HL-60 (cell line): Measurements from ENCODE around the gene NSRP1.
A peak's percentile ranks its signal among the peaks of the same experiment; 100 is the strongest.
"Not testable (repeated sequence)": the region's sequence is repeated elsewhere in the genome, so short reads cannot be mapped to it uniquely, and the experiment has no call there.

ENCODE experiments used
- DNase-seq, 2 experiments: peaks; one replicate each; pipeline ENCODE4 v3.0.0-alpha.2; 2010 to 2020; ENCODE audit warnings: low read depth in 1 of 2, low spot score in 1 of 2
- H3K27ac ChIP-seq: fragments of 250-450 bp; sonication (Bioruptor Pico); replicated peaks from 2 replicates; pipeline ENCODE4 v1.5.1; 2020; ENCODE audit warnings: mild to moderate bottlenecking, moderate library complexity
- H3K27me3 ChIP-seq: fragments of 250-450 bp; sonication (Bioruptor Pico); 2 replicates; pipeline ENCODE4 v1.5.1; 2021; ENCODE audit warnings: mild to moderate bottlenecking, moderate library complexity; ENCODE audit not compliant: insufficient read depth, poor library complexity, severe bottlenecking
- H3K4me3 ChIP-seq: replicated peaks from 2 replicates; pipeline ENCODE4 v1.5.1; 2011; ENCODE audit warnings: mild to moderate bottlenecking, control low read depth, low read length; ENCODE audit not compliant: insufficient read depth
- CTCF ChIP-seq: IDR thresholded peaks from one replicate; pipeline ENCODE4 v1.5.1; 2011; ENCODE audit warnings: low read length, control low read depth, inconsistent platforms; ENCODE audit not compliant: insufficient read depth
- GABPA ChIP-seq: IDR thresholded peaks from 2 replicates; pipeline ENCODE4 v1.6.1; 2012; ENCODE audit warnings: low read depth
- POLR2AphosphoS5 ChIP-seq: IDR thresholded peaks from 2 replicates; pipeline ENCODE4 v1.6.1; 2012; ENCODE audit warnings: low read depth
- REST ChIP-seq: IDR thresholded peaks from 2 replicates; pipeline ENCODE4 v1.6.1; 2012; ENCODE audit warnings: low read depth; ENCODE audit not compliant: insufficient replicate concordance
- SPI1 ChIP-seq: IDR thresholded peaks from 2 replicates; pipeline ENCODE4 v1.6.1; 2012; ENCODE audit warnings: low read depth, mild to moderate bottlenecking, borderline replicate concordance

Gene NSRP1

GRCh38 chr17:30196504-30196903, 79.9 kb downstream of the NSRP1 start:
- H3K27ac ChIP-seq, result no peak overlapping the region
- DNase-seq, result no peak
- H3K4me3 ChIP-seq, result no peak overlapping the region
- H3K27me3 ChIP-seq, result no peaks in the 10 kb centered on the region
- TF ChIP-seq CTCF (no peak), REST (no peak), SPI1 (peak; percentile 66; the same call in 1 of the 2 replicates), GABPA (no peak), POLR2AphosphoS5 (no peak)

GRCh38 chr17:30197416-30197815, 80.8 kb downstream of the NSRP1 start:
- Histone ChIP-seq H3K27ac (no peak overlapping the region), H3K4me3 (no peak overlapping the region), H3K27me3 (no peaks in the 10 kb centered on the region)
- TF ChIP-seq SPI1, result no peak
- TF ChIP-seq GABPA, result no peak
- TF ChIP-seq POLR2AphosphoS5, result no peak
- no peak for TF ChIP-seq CTCF
- DNase-seq, result no peak

GRCh38 chr17:30199600-30199999, 83.0 kb downstream of the NSRP1 start:
- Histone ChIP-seq H3K27me3 (no peaks in the 10 kb centered on the region), H3K4me3 (no peak overlapping the region), H3K27ac (no peak overlapping the region)
- DNase-seq, result no peak
- TF ChIP-seq CTCF (no peak), POLR2AphosphoS5 (no peak), SPI1 (no peak), REST (no peak), GABPA (no peak)

GRCh38 chr17:30200106-30200505, 83.5 kb downstream of the NSRP1 start:
- Histone ChIP-seq H3K27me3 (no peaks in the 10 kb centered on the region), H3K4me3 (no peak overlapping the region), H3K27ac (no peak overlapping the region)
- no peak for DNase-seq
- no peak for TF ChIP-seq GABPA
- no peak for TF ChIP-seq POLR2AphosphoS5
- TF ChIP-seq SPI1, result no peak
- no peak for TF ChIP-seq CTCF
- no peak for TF ChIP-seq REST

GRCh38 chr17:30200656-30201055, 84.0 kb downstream of the NSRP1 start:
- DNase-seq, H3K27ac ChIP-seq, H3K27me3 ChIP-seq, H3K4me3 ChIP-seq: not testable (repeated sequence)
